Neural cell (in vitro differentiated cells): ENCODE data around the gene RILPL1.

Source experiments
- EP300 ChIP-seq: fragments of 450-650 bp; conservative IDR thresholded peaks from 2 replicates; pipeline ENCODE4 v1.6.1; 2014; ENCODE audit warnings: antibody characterized with exemption, mild to moderate bottlenecking, moderate library complexity; ENCODE audit not compliant: poor library complexity, severe bottlenecking
- EZH2 ChIP-seq: fragments of 200-600, 300-800 bp; shearing (Covaris generic), sonication (generic); IDR thresholded peaks from 2 replicates; pipeline ENCODE4 v1.6.1; 2014; ENCODE audit warnings: antibody characterized with exemption, low read length, borderline replicate concordance, mild to moderate bottlenecking; ENCODE audit not compliant: insufficient read depth, poor library complexity, severe bottlenecking
- MXI1 ChIP-seq: fragments of 450-650 bp; conservative IDR thresholded peaks from 2 replicates; pipeline ENCODE4 v1.6.1; 2014; ENCODE audit warnings: antibody characterized with exemption, mild to moderate bottlenecking; ENCODE audit not compliant: poor library complexity, severe bottlenecking
- POLR2AphosphoS5 ChIP-seq: IDR thresholded peaks from 2 replicates; pipeline ENCODE4 v1.6.1; 2012
- RAD21 ChIP-seq: fragments of 450-650 bp; conservative IDR thresholded peaks from 2 replicates; pipeline ENCODE4 v1.6.1; 2014; ENCODE audit warnings: antibody characterized with exemption, mild to moderate bottlenecking, moderate library complexity
- SMC3 ChIP-seq: fragments of 450-650 bp; conservative IDR thresholded peaks from 2 replicates; pipeline ENCODE4 v1.6.1; 2014; ENCODE audit warnings: antibody characterized with exemption, mild to moderate bottlenecking, moderate library complexity; ENCODE audit not compliant: poor library complexity
- TAF1 ChIP-seq: IDR thresholded peaks from 2 replicates; pipeline ENCODE4 v1.6.1; 2012; ENCODE audit warnings: low read depth
- TF ChIP-seq, protein P1 (sequence below): fragments of 450-650 bp; IDR thresholded peaks from 2 replicates; pipeline ENCODE4 v1.5.1; 2014; ENCODE audit warnings: antibody characterized with exemption, mild to moderate bottlenecking, moderate library complexity; ENCODE audit not compliant: poor library complexity, severe bottlenecking
- TF ChIP-seq, protein P2 (sequence below): IDR thresholded peaks from 2 replicates; pipeline ENCODE4 v1.6.1; 2012; ENCODE audit warnings: borderline replicate concordance

DNA sequence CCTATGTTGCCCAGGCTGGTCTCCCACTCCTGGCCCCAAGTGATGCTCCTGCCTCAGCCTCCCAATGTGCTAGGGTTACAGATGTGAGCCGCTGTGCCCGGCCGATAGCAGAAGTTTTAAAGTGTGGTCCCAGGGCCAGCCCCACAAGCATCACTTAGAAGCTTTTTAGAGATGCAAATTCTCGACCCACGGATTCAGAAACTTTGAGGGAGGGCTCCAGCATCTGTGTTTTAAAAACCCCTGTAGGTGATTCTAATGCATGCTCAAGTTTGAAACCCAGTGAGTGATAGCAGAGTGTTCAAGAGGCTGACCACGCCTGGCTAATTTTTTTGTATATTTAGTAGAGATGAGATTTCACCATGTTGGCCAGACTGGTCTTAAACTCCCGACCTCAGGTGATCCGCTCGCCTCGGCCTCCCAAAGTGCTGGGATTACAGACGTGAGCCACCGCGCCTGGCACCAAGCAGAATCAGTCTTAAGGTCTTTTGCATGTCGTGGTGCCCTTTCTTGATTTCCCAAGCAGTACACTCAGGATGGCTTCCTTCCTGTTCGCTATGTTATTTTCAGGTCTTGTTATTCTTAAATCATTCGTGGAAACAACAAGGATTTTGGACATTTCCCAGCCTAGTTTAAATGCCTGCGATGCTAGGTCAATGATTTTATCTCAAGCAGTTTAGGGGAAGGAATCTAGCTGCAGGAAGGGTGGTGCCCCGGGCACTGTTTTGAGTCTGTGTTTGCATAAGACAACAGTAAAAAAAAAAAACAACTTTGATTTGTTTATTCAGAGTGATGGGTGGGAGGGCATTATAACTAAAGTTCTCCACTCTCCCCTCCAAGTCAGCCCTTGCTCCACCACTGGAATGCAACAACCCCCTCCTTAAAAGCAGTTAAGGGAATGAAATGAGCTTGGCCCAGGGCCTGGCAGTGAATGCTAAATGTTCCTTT lies 87.9 kb downstream of the RILPL1 start:
- TF ChIP-seq TAF1 (no peak), SMC3 (no peak), EP300 (no peak), EZH2 (no peak), POLR2AphosphoS5 (no peak), RAD21 (no peak), MXI1 (no peak)
- TF ChIP-seq, protein P1, sequence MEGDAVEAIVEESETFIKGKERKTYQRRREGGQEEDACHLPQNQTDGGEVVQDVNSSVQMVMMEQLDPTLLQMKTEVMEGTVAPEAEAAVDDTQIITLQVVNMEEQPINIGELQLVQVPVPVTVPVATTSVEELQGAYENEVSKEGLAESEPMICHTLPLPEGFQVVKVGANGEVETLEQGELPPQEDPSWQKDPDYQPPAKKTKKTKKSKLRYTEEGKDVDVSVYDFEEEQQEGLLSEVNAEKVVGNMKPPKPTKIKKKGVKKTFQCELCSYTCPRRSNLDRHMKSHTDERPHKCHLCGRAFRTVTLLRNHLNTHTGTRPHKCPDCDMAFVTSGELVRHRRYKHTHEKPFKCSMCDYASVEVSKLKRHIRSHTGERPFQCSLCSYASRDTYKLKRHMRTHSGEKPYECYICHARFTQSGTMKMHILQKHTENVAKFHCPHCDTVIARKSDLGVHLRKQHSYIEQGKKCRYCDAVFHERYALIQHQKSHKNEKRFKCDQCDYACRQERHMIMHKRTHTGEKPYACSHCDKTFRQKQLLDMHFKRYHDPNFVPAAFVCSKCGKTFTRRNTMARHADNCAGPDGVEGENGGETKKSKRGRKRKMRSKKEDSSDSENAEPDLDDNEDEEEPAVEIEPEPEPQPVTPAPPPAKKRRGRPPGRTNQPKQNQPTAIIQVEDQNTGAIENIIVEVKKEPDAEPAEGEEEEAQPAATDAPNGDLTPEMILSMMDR, result no peak
- TF ChIP-seq, protein P2, sequence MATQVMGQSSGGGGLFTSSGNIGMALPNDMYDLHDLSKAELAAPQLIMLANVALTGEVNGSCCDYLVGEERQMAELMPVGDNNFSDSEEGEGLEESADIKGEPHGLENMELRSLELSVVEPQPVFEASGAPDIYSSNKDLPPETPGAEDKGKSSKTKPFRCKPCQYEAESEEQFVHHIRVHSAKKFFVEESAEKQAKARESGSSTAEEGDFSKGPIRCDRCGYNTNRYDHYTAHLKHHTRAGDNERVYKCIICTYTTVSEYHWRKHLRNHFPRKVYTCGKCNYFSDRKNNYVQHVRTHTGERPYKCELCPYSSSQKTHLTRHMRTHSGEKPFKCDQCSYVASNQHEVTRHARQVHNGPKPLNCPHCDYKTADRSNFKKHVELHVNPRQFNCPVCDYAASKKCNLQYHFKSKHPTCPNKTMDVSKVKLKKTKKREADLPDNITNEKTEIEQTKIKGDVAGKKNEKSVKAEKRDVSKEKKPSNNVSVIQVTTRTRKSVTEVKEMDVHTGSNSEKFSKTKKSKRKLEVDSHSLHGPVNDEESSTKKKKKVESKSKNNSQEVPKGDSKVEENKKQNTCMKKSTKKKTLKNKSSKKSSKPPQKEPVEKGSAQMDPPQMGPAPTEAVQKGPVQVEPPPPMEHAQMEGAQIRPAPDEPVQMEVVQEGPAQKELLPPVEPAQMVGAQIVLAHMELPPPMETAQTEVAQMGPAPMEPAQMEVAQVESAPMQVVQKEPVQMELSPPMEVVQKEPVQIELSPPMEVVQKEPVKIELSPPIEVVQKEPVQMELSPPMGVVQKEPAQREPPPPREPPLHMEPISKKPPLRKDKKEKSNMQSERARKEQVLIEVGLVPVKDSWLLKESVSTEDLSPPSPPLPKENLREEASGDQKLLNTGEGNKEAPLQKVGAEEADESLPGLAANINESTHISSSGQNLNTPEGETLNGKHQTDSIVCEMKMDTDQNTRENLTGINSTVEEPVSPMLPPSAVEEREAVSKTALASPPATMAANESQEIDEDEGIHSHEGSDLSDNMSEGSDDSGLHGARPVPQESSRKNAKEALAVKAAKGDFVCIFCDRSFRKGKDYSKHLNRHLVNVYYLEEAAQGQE, result no peak
